ENCODE measurements around the gene HHLA2. TPM values are rescaled to one million over a fixed set of nuclear protein-coding genes. Genes with fewer than 3 reads are reported as not detected.

The HHLA2 gene
- total RNA-seq, 1 donor from 2014 or later, result not detected

DNA sequence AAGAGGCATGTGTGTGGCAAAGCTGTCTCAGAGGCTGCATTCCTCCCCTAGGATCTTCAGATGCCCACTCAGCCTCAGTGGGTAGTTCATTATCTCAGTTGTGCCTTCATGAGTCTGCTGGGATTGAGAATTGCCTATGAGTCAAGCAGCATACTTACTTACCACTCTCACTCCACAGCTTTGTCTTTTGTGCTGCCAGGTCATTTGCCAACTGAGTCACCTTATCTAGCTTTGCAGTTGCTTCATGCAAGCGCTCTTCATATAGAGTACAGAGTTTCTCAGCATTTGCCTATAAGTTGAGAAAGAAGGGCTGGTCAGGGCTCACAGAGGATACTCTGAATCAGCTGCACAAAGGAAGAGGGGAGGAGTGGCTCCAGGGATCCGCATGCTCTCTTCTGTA is 124.6 kb downstream of the HHLA2 start:
- peak; percentile 99 for FAIRE-seq

More for the DNA sequence above, 124.6 kb downstream of the HHLA2 start:
- H3K27me3 ChIP-seq (ENCODE audit: control insufficient read depth, insufficient read depth, low read length), result no peaks in the 10 kb centered on the region
- no peak overlapping the region for H3K4me3 ChIP-seq (ENCODE audit: low read depth, low read length)
- H3K36me3 ChIP-seq (ENCODE audit: control insufficient read depth, insufficient read depth, low read length), result no peaks in the 10 kb centered on the region
- TF ChIP-seq, protein P1, sequence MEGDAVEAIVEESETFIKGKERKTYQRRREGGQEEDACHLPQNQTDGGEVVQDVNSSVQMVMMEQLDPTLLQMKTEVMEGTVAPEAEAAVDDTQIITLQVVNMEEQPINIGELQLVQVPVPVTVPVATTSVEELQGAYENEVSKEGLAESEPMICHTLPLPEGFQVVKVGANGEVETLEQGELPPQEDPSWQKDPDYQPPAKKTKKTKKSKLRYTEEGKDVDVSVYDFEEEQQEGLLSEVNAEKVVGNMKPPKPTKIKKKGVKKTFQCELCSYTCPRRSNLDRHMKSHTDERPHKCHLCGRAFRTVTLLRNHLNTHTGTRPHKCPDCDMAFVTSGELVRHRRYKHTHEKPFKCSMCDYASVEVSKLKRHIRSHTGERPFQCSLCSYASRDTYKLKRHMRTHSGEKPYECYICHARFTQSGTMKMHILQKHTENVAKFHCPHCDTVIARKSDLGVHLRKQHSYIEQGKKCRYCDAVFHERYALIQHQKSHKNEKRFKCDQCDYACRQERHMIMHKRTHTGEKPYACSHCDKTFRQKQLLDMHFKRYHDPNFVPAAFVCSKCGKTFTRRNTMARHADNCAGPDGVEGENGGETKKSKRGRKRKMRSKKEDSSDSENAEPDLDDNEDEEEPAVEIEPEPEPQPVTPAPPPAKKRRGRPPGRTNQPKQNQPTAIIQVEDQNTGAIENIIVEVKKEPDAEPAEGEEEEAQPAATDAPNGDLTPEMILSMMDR (IDR thresholded peaks at IDR 0.05; ENCODE audit: insufficient read depth, low read length, severe bottlenecking), result no peak
- DNase-seq (ENCODE audit: low read depth), result peak; percentile 99

Other genes starting within 250 kb of the HHLA2 start
- 38.0 and 60.0 TPM in 2 replicates for gene CD47, start 205.5 kb upstream of the HHLA2 start, total RNA-seq
- 17.6 and 35.1 TPM in 2 replicates for gene IFT57, start 74.1 kb upstream of the HHLA2 start, total RNA-seq
- gene MYH15, start 214.0 kb downstream of the HHLA2 start, total RNA-seq, result under 0.01 TPM in 2 replicates

Measured in bronchial epithelial cell (primary cell).